Adipocyte (in vitro differentiated cells): ENCODE data around the gene KLHL17.

Experiments used
- DNase-seq: peaks from one replicate; pipeline ENCODE4 v3.0.0-alpha.2; 2015; ENCODE audit warnings: low read depth
- H3K27me3 ChIP-seq: replicated peaks from 2 replicates; pipeline ENCODE4 v1.7.0; 2013; ENCODE audit warnings: mild to moderate bottlenecking, low read length, moderate library complexity; ENCODE audit not compliant: control insufficient read depth, insufficient read depth
- H3K36me3 ChIP-seq: 2 replicates; pipeline ENCODE4 v1.7.0; 2013; ENCODE audit warnings: low read length, mild to moderate bottlenecking, moderate library complexity; ENCODE audit not compliant: control insufficient read depth, insufficient read depth, severe bottlenecking
- H3K4me1 ChIP-seq: 2 replicates; pipeline ENCODE4 v1.7.0; 2013; ENCODE audit warnings: mild to moderate bottlenecking, low read length, moderate library complexity; ENCODE audit not compliant: control insufficient read depth, insufficient read depth
- H3K4me3 ChIP-seq: 2 replicates; pipeline ENCODE4 v1.7.0; 2013; ENCODE audit warnings: mild to moderate bottlenecking, low read length, moderate library complexity
- H3K9ac ChIP-seq: 2 replicates; pipeline ENCODE4 v1.7.0; 2013; ENCODE audit warnings: mild to moderate bottlenecking, low read length, moderate library complexity
- H3K9me3 ChIP-seq: 2 replicates; pipeline ENCODE4 v1.7.0; 2013; ENCODE audit warnings: mild to moderate bottlenecking, low read length, moderate library complexity; ENCODE audit not compliant: control insufficient read depth

The KLHL17 gene

GRCh38 chr1:932776-933602, 27.4 kb upstream of the KLHL17 start:
- no peaks in the 10 kb centered on the region for H3K27me3 ChIP-seq
- H3K9ac ChIP-seq: no peak overlapping the region
- H3K9me3 ChIP-seq: no peaks in the 10 kb centered on the region
- H3K4me3 ChIP-seq: no peak overlapping the region
- peaks cover 5% of the 10 kb centered on the region for H3K4me1 ChIP-seq
- H3K36me3 ChIP-seq: no peaks in the 10 kb centered on the region
- no peak for DNase-seq

- Histone ChIP-seq H3K9ac (no peak overlapping the region), H3K27me3 (no peaks in the 10 kb centered on the region), H3K4me3 (no peak overlapping the region), H3K36me3 (no peaks in the 10 kb centered on the region), H3K4me1 (peaks cover 5% of the 10 kb centered on the region), H3K9me3 (no peaks in the 10 kb centered on the region)
- no peak for DNase-seq
Measured at GRCh38 chr1:933603-933940, 26.8 kb upstream of the KLHL17 start.

- peaks cover 16% of the 10 kb centered on the region for H3K4me1 ChIP-seq
- H3K4me3 ChIP-seq: no peak overlapping the region
- no peaks in the 10 kb centered on the region for H3K27me3 ChIP-seq
- H3K9ac ChIP-seq: no peak overlapping the region
- no peaks in the 10 kb centered on the region for H3K36me3 ChIP-seq
- no peaks in the 10 kb centered on the region for H3K9me3 ChIP-seq
- DNase-seq: no peak
Measured at GRCh38 chr1:934991-935750, 25.2 kb upstream of the KLHL17 start.

GRCh38 chr1:935751-936231, 24.6 kb upstream of the KLHL17 start:
- Histone ChIP-seq H3K9me3 (no peaks in the 10 kb centered on the region), H3K27me3 (no peaks in the 10 kb centered on the region), H3K36me3 (no peaks in the 10 kb centered on the region), H3K9ac (no peak overlapping the region), H3K4me3 (no peak overlapping the region), H3K4me1 (peaks cover 20% of the 10 kb centered on the region)
- DNase-seq: no peak

GRCh38 chr1:936348-937264, 23.8 kb upstream of the KLHL17 start:
- Histone ChIP-seq H3K36me3 (no peaks in the 10 kb centered on the region), H3K27me3 (no peaks in the 10 kb centered on the region), H3K4me1 (peaks cover 23% of the 10 kb centered on the region), H3K4me3 (no peak overlapping the region), H3K9ac (no peak overlapping the region), H3K9me3 (no peaks in the 10 kb centered on the region)
- no peak for DNase-seq

- Histone ChIP-seq H3K4me1 (peaks cover 23% of the 10 kb centered on the region), H3K27me3 (no peaks in the 10 kb centered on the region), H3K4me3 (no peak overlapping the region), H3K9me3 (no peaks in the 10 kb centered on the region), H3K36me3 (no peaks in the 10 kb centered on the region), H3K9ac (no peak overlapping the region)
- DNase-seq: no peak
Measured at GRCh38 chr1:937521-937920, 22.9 kb upstream of the KLHL17 start.

- DNase-seq: peak; percentile 50
- H3K36me3 ChIP-seq: no peaks in the 10 kb centered on the region
- H3K4me1 ChIP-seq: peaks cover 28% of the 10 kb centered on the region
Measured at GRCh38 chr1:938088-938683, 22.2 kb upstream of the KLHL17 start.

GRCh38 chr1:938711-939489, 21.5 kb upstream of the KLHL17 start:
- Histone ChIP-seq H3K27me3 (no peaks in the 10 kb centered on the region), H3K9ac (no peak overlapping the region), H3K36me3 (no peaks in the 10 kb centered on the region), H3K4me3 (no peak overlapping the region), H3K9me3 (no peaks in the 10 kb centered on the region), H3K4me1 (peaks cover 32% of the 10 kb centered on the region)
- peak; percentile 22 for DNase-seq

More at GRCh38 chr1:938088-938683, 22.2 kb upstream of the KLHL17 start:
- H3K9ac ChIP-seq: no peak overlapping the region
- no peaks in the 10 kb centered on the region for H3K9me3 ChIP-seq
- H3K27me3 ChIP-seq: no peaks in the 10 kb centered on the region
- no peak overlapping the region for H3K4me3 ChIP-seq

GRCh38 chr1:939511-940106, 20.8 kb upstream of the KLHL17 start:
- Histone ChIP-seq H3K36me3 (no peaks in the 10 kb centered on the region), H3K27me3 (no peaks in the 10 kb centered on the region), H3K9me3 (no peaks in the 10 kb centered on the region), H3K4me3 (no peak overlapping the region), H3K9ac (no peak overlapping the region), H3K4me1 (peaks cover 33% of the 10 kb centered on the region)
- DNase-seq: no peak
